SK-N-SH treated with all-trans-retinoic acid at 6 μM for 48 hours (cell line): Measurements from ENCODE around the gene TTL.
"Not testable (repeated sequence)": the region's sequence is repeated elsewhere in the genome, so short reads cannot be mapped to it uniquely, and the experiment has no call there.

Experiments
- ATAC-seq: fragments of 200-7000 bp; cut with Tn5 transposase; 3 replicates; pipeline ENCODE4 v1.9.1; 2020; ENCODE audit warnings: mild to moderate bottlenecking, moderate library complexity
- ARNTL ChIP-seq: fragments of 450-650 bp; formaldehyde crosslinking; IDR thresholded peaks from 2 replicates; pipeline ENCODE4 v1.5.0; 2020; ENCODE audit warnings: low read depth, mild to moderate bottlenecking, moderate library complexity, borderline replicate concordance
- BACH2 ChIP-seq: fragments of 250-450 bp; sonication (Bioruptor Pico); IDR thresholded peaks from 2 replicates; pipeline ENCODE4 v1.9.0; 2021; ENCODE audit warnings: mild to moderate bottlenecking, borderline replicate concordance
- CREB5 ChIP-seq: fragments of 250-450 bp; sonication (Bioruptor Pico); IDR thresholded peaks from 2 replicates; pipeline ENCODE4 v1.5.1; 2020; ENCODE audit warnings: low read depth, mild to moderate bottlenecking, moderate library complexity
- CSDC2 ChIP-seq: fragments of 250-450 bp; sonication (Bioruptor Pico); IDR thresholded peaks from 2 replicates; pipeline ENCODE4 v1.5.0; 2020; ENCODE audit warnings: mild to moderate bottlenecking, moderate library complexity
- CSRNP3 ChIP-seq: fragments of 250-450 bp; sonication (Bioruptor Pico); IDR thresholded peaks from 2 replicates; pipeline ENCODE4 v1.5.1; 2021; ENCODE audit warnings: mild to moderate bottlenecking, moderate library complexity
- GLIS3 ChIP-seq: fragments of 250-450 bp; sonication (Bioruptor Pico); IDR thresholded peaks from 2 replicates; pipeline ENCODE4 v1.5.0; 2020; ENCODE audit warnings: mild to moderate bottlenecking, moderate library complexity
- ISL1 ChIP-seq: fragments of 250-450 bp; sonication (Bioruptor Pico); IDR thresholded peaks from 2 replicates; pipeline ENCODE4 v2.1.2; 2022; ENCODE audit warnings: mild to moderate bottlenecking, moderate library complexity
- OSR1 ChIP-seq: fragments of 250-450 bp; sonication (Bioruptor Pico); IDR thresholded peaks from 2 replicates; pipeline ENCODE4 v1.8.0; 2022; ENCODE audit warnings: moderate library complexity, mild to moderate bottlenecking, inconsistent platforms
- PPARA ChIP-seq: fragments of 250-450 bp; sonication (Bioruptor Pico); IDR thresholded peaks from 2 replicates; pipeline ENCODE4 v1.5.0; 2020; ENCODE audit warnings: mild to moderate bottlenecking, borderline replicate concordance
- SNAI2 ChIP-seq: fragments of 250-450 bp; sonication (Bioruptor Pico); IDR thresholded peaks from 2 replicates; pipeline ENCODE4 v1.5.0; 2020; ENCODE audit warnings: mild to moderate bottlenecking, moderate library complexity
- TCF4 ChIP-seq: fragments of 250-450 bp; sonication (Bioruptor Pico); IDR thresholded peaks from 2 replicates; pipeline ENCODE4 v1.8.0; 2021; ENCODE audit warnings: mild to moderate bottlenecking, moderate library complexity, borderline replicate concordance
- TOX ChIP-seq: fragments of 250-450 bp; sonication (Bioruptor Pico); IDR thresholded peaks from 2 replicates; pipeline ENCODE4 v1.8.0; 2021; ENCODE audit warnings: mild to moderate bottlenecking, moderate library complexity, borderline replicate concordance
- ZC3H10 ChIP-seq: fragments of 250-450 bp; sonication (Bioruptor Pico); IDR thresholded peaks from 2 replicates; pipeline ENCODE4 v1.5.1; 2021; ENCODE audit warnings: mild to moderate bottlenecking, moderate library complexity
- ZFP3 ChIP-seq: fragments of 250-450 bp; sonication (Bioruptor Pico); IDR thresholded peaks from 2 replicates; pipeline ENCODE4 v1.5.0; 2020; ENCODE audit warnings: mild to moderate bottlenecking, moderate library complexity
- ZFP30 ChIP-seq: fragments of 450-650 bp; formaldehyde crosslinking; IDR thresholded peaks from 2 replicates; pipeline ENCODE4 v1.5.0; 2022; ENCODE audit warnings: mild to moderate bottlenecking, moderate library complexity
- ZNF565 ChIP-seq: fragments of 450-650 bp; formaldehyde crosslinking; conservative IDR thresholded peaks from 2 replicates; pipeline ENCODE4 v1.5.0; 2020; ENCODE audit warnings: low read depth, mild to moderate bottlenecking, moderate library complexity
- ZNF70 ChIP-seq: fragments of 450-650 bp; formaldehyde crosslinking; IDR thresholded peaks from 2 replicates; pipeline ENCODE4 v1.5.0; 2020; ENCODE audit warnings: mild to moderate bottlenecking, moderate library complexity
- ZNF8 ChIP-seq: fragments of 450-650 bp; formaldehyde crosslinking; IDR thresholded peaks from 2 replicates; pipeline ENCODE4 v1.5.0; 2020; ENCODE audit warnings: mild to moderate bottlenecking, moderate library complexity
- TF ChIP-seq, protein P1 (sequence below): fragments of 250-450 bp; sonication (Bioruptor Pico); IDR thresholded peaks from 2 replicates; pipeline ENCODE4 v1.8.0; 2020; ENCODE audit warnings: mild to moderate bottlenecking, moderate library complexity, borderline replicate concordance
- TF ChIP-seq, protein P2 (sequence below): fragments of 250-450 bp; sonication (Bioruptor Pico); IDR thresholded peaks from 2 replicates; pipeline ENCODE4 v1.8.0; 2021; ENCODE audit warnings: low read depth, mild to moderate bottlenecking, moderate library complexity, borderline replicate concordance
- TF ChIP-seq, protein P3 (sequence below): fragments of 250-450 bp; sonication (Bioruptor Pico); IDR thresholded peaks from 2 replicates; pipeline ENCODE4 v1.5.0; 2020; ENCODE audit warnings: mild to moderate bottlenecking, moderate library complexity

Gene TTL

DNA sequence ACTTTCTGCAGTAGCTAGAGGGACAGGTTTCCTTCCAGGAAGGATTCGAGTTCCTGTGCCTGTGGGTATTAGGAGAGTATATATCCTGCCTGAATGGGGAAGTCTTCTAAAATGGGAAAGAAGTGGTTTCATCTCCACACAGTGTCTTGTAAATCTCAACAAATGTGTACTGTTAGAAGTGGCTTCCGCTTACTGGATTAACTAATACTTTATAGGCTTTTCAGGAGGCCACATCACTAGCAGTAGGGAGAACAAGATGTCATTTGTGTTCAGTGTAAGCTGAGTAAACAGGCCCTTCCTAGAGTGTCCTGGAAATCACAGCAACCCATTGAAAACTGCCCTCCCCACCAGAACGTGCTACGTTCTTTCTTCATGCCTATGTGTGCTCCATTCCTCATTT, 47.8 kb downstream of the TTL start (continued):
- TF ChIP-seq, protein P1, sequence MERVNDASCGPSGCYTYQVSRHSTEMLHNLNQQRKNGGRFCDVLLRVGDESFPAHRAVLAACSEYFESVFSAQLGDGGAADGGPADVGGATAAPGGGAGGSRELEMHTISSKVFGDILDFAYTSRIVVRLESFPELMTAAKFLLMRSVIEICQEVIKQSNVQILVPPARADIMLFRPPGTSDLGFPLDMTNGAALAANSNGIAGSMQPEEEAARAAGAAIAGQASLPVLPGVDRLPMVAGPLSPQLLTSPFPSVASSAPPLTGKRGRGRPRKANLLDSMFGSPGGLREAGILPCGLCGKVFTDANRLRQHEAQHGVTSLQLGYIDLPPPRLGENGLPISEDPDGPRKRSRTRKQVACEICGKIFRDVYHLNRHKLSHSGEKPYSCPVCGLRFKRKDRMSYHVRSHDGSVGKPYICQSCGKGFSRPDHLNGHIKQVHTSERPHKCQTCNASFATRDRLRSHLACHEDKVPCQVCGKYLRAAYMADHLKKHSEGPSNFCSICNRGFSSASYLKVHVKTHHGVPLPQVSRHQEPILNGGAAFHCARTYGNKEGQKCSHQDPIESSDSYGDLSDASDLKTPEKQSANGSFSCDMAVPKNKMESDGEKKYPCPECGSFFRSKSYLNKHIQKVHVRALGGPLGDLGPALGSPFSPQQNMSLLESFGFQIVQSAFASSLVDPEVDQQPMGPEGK = no peak

- no peak for ATAC-seq
- TF ChIP-seq ZNF8 (CRISPR knock-in tag) (no peak), ZNF70 (CRISPR knock-in tag) (no peak), ZFP30 (no peak), TCF4 (CRISPR knock-in tag) (no peak), PPARA (no peak), SNAI2 (CRISPR knock-in tag) (no peak), CSDC2 (no peak)
- TF ChIP-seq, protein P2, sequence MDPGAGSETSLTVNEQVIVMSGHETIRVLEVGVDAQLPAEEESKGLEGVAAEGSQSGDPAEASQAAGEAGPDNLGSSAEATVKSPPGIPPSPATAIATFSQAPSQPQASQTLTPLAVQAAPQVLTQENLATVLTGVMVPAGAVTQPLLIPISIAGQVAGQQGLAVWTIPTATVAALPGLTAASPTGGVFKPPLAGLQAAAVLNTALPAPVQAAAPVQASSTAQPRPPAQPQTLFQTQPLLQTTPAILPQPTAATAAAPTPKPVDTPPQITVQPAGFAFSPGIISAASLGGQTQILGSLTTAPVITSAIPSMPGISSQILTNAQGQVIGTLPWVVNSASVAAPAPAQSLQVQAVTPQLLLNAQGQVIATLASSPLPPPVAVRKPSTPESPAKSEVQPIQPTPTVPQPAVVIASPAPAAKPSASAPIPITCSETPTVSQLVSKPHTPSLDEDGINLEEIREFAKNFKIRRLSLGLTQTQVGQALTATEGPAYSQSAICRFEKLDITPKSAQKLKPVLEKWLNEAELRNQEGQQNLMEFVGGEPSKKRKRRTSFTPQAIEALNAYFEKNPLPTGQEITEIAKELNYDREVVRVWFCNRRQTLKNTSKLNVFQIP (CRISPR knock-in tag) = no peak
- TF ChIP-seq, protein P3, sequence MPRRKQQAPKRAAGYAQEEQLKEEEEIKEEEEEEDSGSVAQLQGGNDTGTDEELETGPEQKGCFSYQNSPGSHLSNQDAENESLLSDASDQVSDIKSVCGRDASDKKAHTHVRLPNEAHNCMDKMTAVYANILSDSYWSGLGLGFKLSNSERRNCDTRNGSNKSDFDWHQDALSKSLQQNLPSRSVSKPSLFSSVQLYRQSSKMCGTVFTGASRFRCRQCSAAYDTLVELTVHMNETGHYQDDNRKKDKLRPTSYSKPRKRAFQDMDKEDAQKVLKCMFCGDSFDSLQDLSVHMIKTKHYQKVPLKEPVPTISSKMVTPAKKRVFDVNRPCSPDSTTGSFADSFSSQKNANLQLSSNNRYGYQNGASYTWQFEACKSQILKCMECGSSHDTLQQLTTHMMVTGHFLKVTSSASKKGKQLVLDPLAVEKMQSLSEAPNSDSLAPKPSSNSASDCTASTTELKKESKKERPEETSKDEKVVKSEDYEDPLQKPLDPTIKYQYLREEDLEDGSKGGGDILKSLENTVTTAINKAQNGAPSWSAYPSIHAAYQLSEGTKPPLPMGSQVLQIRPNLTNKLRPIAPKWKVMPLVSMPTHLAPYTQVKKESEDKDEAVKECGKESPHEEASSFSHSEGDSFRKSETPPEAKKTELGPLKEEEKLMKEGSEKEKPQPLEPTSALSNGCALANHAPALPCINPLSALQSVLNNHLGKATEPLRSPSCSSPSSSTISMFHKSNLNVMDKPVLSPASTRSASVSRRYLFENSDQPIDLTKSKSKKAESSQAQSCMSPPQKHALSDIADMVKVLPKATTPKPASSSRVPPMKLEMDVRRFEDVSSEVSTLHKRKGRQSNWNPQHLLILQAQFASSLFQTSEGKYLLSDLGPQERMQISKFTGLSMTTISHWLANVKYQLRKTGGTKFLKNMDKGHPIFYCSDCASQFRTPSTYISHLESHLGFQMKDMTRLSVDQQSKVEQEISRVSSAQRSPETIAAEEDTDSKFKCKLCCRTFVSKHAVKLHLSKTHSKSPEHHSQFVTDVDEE = no peak
- TF ChIP-seq, all 23 proteins: peak for 0
Measured at GRCh38 chr2:112530728-112531127, 48.8 kb downstream of the TTL start.

DNA sequence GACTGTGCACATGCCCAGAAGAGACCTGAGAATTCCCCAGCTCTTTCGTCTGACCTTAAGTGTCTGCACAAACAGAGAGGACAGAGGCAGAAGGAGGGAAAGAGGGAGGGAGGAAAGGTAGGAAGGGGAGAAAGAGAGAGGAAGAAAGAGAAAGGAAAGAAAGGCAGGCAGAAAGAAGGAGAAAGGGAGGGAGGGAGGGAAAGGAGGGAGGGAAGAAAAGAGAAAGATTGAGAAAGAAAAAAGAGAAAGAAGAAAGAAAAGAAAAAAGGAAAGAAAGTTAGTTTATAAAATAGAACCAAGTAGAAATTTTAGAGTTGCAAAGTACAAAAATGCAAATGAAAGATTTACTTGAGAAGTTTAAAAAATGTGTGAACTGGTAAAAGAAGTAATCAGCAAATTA, 52.9 kb downstream of the TTL start:
- ATAC-seq = no peak
- no peak for TF ChIP-seq ZC3H10 (CRISPR knock-in tag)
- no peak for TF ChIP-seq OSR1
- TF ChIP-seq ZNF565 = no peak
- no peak for TF ChIP-seq ZFP3
- TF ChIP-seq BACH2 (CRISPR knock-in tag) = no peak
- no peak for TF ChIP-seq ARNTL (CRISPR knock-in tag)
- no peak for TF ChIP-seq CSRNP3 (CRISPR knock-in tag)
- no peak for TF ChIP-seq ISL1

DNA sequence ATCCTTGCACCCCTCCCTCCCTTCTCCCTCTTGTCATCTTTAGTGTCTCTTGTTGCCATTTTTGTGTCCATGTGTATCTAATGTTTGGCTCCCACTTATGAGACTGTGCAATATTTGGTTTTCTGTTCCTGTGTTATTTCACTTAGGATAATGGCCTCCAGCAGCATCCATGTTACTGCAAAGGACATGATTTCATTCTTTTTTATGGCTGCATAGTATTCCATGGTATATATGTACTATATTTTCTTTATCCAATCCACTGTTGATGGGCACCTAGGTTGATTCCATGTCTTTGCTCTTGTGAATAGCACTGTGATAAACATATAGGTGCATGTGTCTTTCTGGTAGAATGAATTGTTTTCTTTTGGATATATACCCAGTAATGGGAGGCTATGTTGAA, 54.7 kb downstream of the TTL start:
- ATAC-seq = not testable (repeated sequence)

DNA sequence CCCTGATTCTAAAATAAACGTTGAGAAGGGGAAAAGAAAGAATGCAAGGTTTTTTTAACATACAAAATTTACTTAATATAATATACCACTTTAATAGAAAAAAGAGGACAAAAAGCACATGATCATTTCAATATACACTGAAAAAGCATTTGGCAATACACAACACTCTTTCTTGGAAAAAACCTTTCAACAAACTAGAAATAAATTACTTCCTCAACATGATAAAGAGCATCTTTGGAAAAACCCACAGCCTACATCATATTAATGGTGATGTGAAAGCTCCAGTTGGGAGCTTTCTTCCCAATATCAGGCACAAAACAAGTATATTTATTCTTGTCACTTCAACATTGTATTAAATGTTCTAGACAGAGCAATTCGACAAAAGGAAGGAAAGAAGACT, 57.4 kb downstream of the TTL start:
- TF ChIP-seq, protein P2 (CRISPR knock-in tag) = no peak
- no peak for TF ChIP-seq ZNF8 (CRISPR knock-in tag)
- no peak for TF ChIP-seq CSRNP3 (CRISPR knock-in tag)
- no peak for TF ChIP-seq CREB5 (CRISPR knock-in tag)
- TF ChIP-seq PPARA = no peak
- TF ChIP-seq ARNTL (CRISPR knock-in tag) = no peak
- TF ChIP-seq, protein P1 = no peak
- TF ChIP-seq TOX (CRISPR knock-in tag) = no peak
- no peak for TF ChIP-seq OSR1
- TF ChIP-seq ZC3H10 (CRISPR knock-in tag) = no peak
- no peak for TF ChIP-seq GLIS3 (CRISPR knock-in tag)
- TF ChIP-seq ZNF70 (CRISPR knock-in tag) = no peak
- TF ChIP-seq, all 23 proteins: peak for 0
- no peak for ATAC-seq
